K562 (cell line): ENCODE results near the gene PWWP2A. TPM values are rescaled to one million over a fixed set of nuclear protein-coding genes. Genes with fewer than 3 reads are reported as not detected.

Experiments
- ATAC-seq: fragments of 200-7000 bp; cut with Tn5 transposase; 3 replicates; pipeline ENCODE4 v1.9.1; 2020; ENCODE audit warnings: moderate library complexity
- BruUV-seq: library from RNA; stranded (reverse); fragments of 400-500 nt; replicated peaks from 2 replicates; lab custom pipeline; 2021; lab: Mats Ljungman, UMichigan
- CTCF ChIA-PET: fragments of 300-600 bp; formaldehyde crosslinking; extraction: SDS; loops from one replicate; lab custom pipeline; 2021; ENCODE audit warnings: low intra/inter-chr PET ratio; lab: Yijun Ruan, JAX
- POLR2A ChIA-PET: fragments of 300-600, 350-650 bp; sonication (Branson Sonifier 250); formaldehyde crosslinking; extraction: SDS; loops from one replicate; lab custom pipeline; 2021; ENCODE audit warnings: antibody characterized with exemption, inconsistent platforms; lab: Yijun Ruan, JAX
- DNase-seq, 4 experiments: peaks; one replicate each; pipeline versions ENCODE4 v3.0.0 to v3.0.0-alpha.2; 2011 to 2018; ENCODE audit warnings: low spot score in 3 of 4, mixed read lengths in 3 of 4; ENCODE audit errors: extremely low read depth in 1 of 4
- FAIRE-seq: peaks from 2 replicates; lab custom pipeline; 2011; peaks lifted over from hg19 to GRCh38; lab: Jason Lieb, UNC
- H2AFZ ChIP-seq: 2 replicates; pipeline ENCODE4 v1.6.0; 2011; ENCODE audit warnings: low read depth, low read length, control low read depth, inconsistent platforms
- H3K27ac ChIP-seq: fragments of 200-600 bp; 3 replicates; pipeline ENCODE4 v1.8.0; 2011; ENCODE audit warnings: low read depth, mild to moderate bottlenecking, control low read depth, inconsistent platforms, low read length, moderate library complexity, mixed read lengths; ENCODE audit errors: extremely low read depth
- H3K27me3 ChIP-seq, 2 experiments: fragments of 300-600 bp in 1 of 2; 2 replicates in 1 of 2; 3 replicates in 1 of 2; pipeline versions ENCODE4 v1.6.0 to v1.8.0; 2011; ENCODE audit warnings: inconsistent platforms in 2 of 2, low read length in 2 of 2, mild to moderate bottlenecking in 1 of 2, mixed read lengths in 1 of 2, moderate library complexity in 1 of 2; ENCODE audit not compliant: control insufficient read depth in 2 of 2, insufficient read depth in 2 of 2
- H3K36me3 ChIP-seq: fragments of 300-600 bp; 3 replicates; pipeline ENCODE4 v1.8.0; 2011; ENCODE audit warnings: mild to moderate bottlenecking, low read length, inconsistent platforms; ENCODE audit not compliant: control insufficient read depth, insufficient read depth
- H3K4me1 ChIP-seq, 2 experiments: fragments of 200-600 bp in 1 of 2; replicated peaks in 1 of 2; 2 replicates in 1 of 2; 3 replicates in 1 of 2; pipeline versions ENCODE4 v1.5.1 to v1.8.0; 2011; ENCODE audit warnings: inconsistent platforms in 2 of 2, low read length in 2 of 2, mild to moderate bottlenecking in 1 of 2, mixed read lengths in 1 of 2, moderate library complexity in 1 of 2; ENCODE audit not compliant: control insufficient read depth in 2 of 2, insufficient read depth in 2 of 2
- H3K4me2 ChIP-seq: 2 replicates; pipeline ENCODE4 v1.6.1; 2011; ENCODE audit warnings: low read length, control low read depth, inconsistent platforms, mixed read lengths; ENCODE audit not compliant: insufficient read depth
- H3K4me3 ChIP-seq: fragments of 200-600 bp; sonication (generic), shearing (Covaris generic); 2 replicates; pipeline ENCODE4 v1.5.1; 2016; ENCODE audit warnings: control low read depth, inconsistent platforms
- H3K79me2 ChIP-seq: fragments of 200-600 bp; 3 replicates; pipeline ENCODE4 v1.8.0; 2011; ENCODE audit warnings: low read length, inconsistent platforms; ENCODE audit not compliant: control insufficient read depth, insufficient read depth
- H3K9ac ChIP-seq, 2 experiments: 2 replicates each; pipeline versions ENCODE4 v1.6.0 to v1.6.1; 2011; ENCODE audit warnings: low read depth in 2 of 2, low read length in 2 of 2, control low read depth in 1 of 2, inconsistent platforms in 1 of 2, mild to moderate bottlenecking in 1 of 2, mixed read lengths in 1 of 2; ENCODE audit not compliant: insufficient read depth in 1 of 2
- H3K9me1 ChIP-seq: one replicate; pipeline ENCODE4 v1.6.0; 2011; ENCODE audit warnings: inconsistent platforms, mild to moderate bottlenecking, low read length, moderate library complexity; ENCODE audit not compliant: control insufficient read depth, insufficient read depth
- H3K9me3 ChIP-seq: replicated peaks from 2 replicates; pipeline ENCODE4 v1.5.1; 2011; ENCODE audit warnings: low read depth, low read length, inconsistent platforms; ENCODE audit not compliant: control insufficient read depth, insufficient read depth
- H4K20me1 ChIP-seq: replicated peaks from 2 replicates; pipeline ENCODE4 v1.6.1; 2011; ENCODE audit warnings: low read length, inconsistent platforms, mixed read lengths; ENCODE audit not compliant: control insufficient read depth, insufficient read depth
- DACH1 ChIP-seq: fragments of 450-650 bp; IDR thresholded peaks from 2 replicates; pipeline ENCODE4 v1.6.1; 2018; ENCODE audit not compliant: partially characterized antibody
- ZNF561 ChIP-seq: fragments of 450-650 bp; formaldehyde crosslinking; conservative IDR thresholded peaks from 2 replicates; pipeline ENCODE4 v1.4.0; 2020; ENCODE audit warnings: mild to moderate bottlenecking, moderate library complexity
- WGBS: fragments of 100-300 bp; shearing (Covaris generic); methylation state at CpG from one replicate; pipeline ENCODE4 v1.1.6; 2016; ENCODE audit warnings: low coverage, mixed read lengths; ENCODE audit not compliant: insufficient coverage; ENCODE audit errors: missing lambda C conversion rate; 5-methylcytosine and 5-hydroxymethylcytosine counted together
- in situ Hi-C: fragments of 300-500 bp; cut with MboI; formaldehyde crosslinking; loops from 4 replicates; pipeline ENCODE4 v1.15.0; 2018; ENCODE audit warnings: inconsistent platforms, mixed read lengths
- intact Hi-C: fragments of 100-400 bp; cut with micrococcal nuclease; formaldehyde crosslinking; loops from 2 replicates; pipeline ENCODE4 v1.14.2; 2022
- polyA plus RNA-seq, 8 experiments: library from polyadenylated mRNA; depleted of rRNA in 4 of 8; stranded (reverse) in 5 of 8; unstranded in 3 of 8; fragments of >200 nt; fragmentation: Nextera tagmentation in 2 of 8; fragmentation: Illumina TruSeq in 1 of 8; extraction: Ambion mirVana in 2 of 8; extraction: Trizol in 1 of 8; gene quantifications; 2 replicates each; pipeline versions ENCODE4 v1.2.1 to v1.2.3, GENCODE V29; 2011 to 2014; ENCODE audit warnings: inconsistent platforms in 1 of 8, missing spikeins in 1 of 8
- total RNA-seq, 7 experiments: library from RNA; depleted of rRNA in 6 of 7; stranded (reverse); fragments of >200 nt in 6 of 7; fragmentation: Illumina TruSeq in 2 of 7; extraction: Trizol in 2 of 7; gene quantifications; 2 replicates each; pipeline versions ENCODE4 v1.2.1 to v1.2.3, GENCODE V29; 2011 to 2021; ENCODE audit warnings: low replicate concordance in 1 of 7
- TF ChIP-seq, protein P1 (sequence below): fragments of 450-650 bp; IDR thresholded peaks from one replicate; pipeline ENCODE4 v1.6.1; 2018; ENCODE audit warnings: mild to moderate bottlenecking, moderate library complexity; ENCODE audit not compliant: partially characterized antibody
- TF ChIP-seq, protein P2 (sequence below): sonication (generic); formaldehyde crosslinking; IDR thresholded peaks from 2 replicates; pipeline ENCODE4 v1.8.1; 2023; ENCODE audit warnings: mild to moderate bottlenecking, missing genetic modification reagents
- TF ChIP-seq, protein P3 (sequence below): fragments of 250-450 bp; sonication (Bioruptor Pico); IDR thresholded peaks from 2 replicates; pipeline ENCODE4 v1.8.0; 2022; ENCODE audit warnings: moderate library complexity, mild to moderate bottlenecking, inconsistent platforms
- TF ChIP-seq, protein P4 (sequence below), 2 experiments: fragments of 450-650 bp in 1 of 2; sonication (generic) in 1 of 2; formaldehyde crosslinking in 1 of 2; IDR thresholded peaks in 1 of 2; conservative IDR thresholded peaks in 1 of 2; 2 replicates each; pipeline versions ENCODE4 v1.6.1 to v1.8.1; 2016 to 2023; ENCODE audit warnings: mild to moderate bottlenecking in 2 of 2, moderate library complexity in 2 of 2, inconsistent platforms in 1 of 2, missing genetic modification reagents in 1 of 2
- TF ChIP-seq, protein P5 (sequence below): fragments of 250-450 bp; sonication (Bioruptor Pico); IDR thresholded peaks from 2 replicates; pipeline ENCODE4 v1.4.0; 2020; ENCODE audit warnings: borderline replicate concordance

Gene PWWP2A
- total and polyA plus RNA-seq, 9 of the 15 experiments (the other 6 are each of a cell fraction or from before 2014, with no cell fraction given), result 2.7 to 26.3 (median 14.6) TPM

DNA sequence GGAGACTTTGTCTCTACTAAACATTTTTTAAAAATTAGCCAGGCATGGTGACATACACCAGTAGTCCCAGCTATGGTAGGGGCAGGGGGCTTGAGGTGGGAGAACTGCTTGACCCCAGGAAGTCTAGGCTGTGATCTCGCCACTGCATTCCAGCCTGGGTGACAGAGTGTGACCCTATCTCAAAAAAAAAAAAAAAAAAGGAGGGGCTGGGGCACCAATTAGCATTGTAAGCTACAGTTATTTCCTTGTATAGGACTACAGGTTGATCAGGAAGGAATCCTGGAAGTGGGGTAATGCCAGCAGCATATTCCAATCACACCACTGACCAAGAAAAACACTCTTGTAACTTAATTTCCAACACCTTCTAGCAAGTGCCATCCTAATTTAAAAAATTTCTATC, 32.1 kb downstream of the PWWP2A start:
- FAIRE-seq, result no peak
- TF ChIP-seq, protein P1, sequence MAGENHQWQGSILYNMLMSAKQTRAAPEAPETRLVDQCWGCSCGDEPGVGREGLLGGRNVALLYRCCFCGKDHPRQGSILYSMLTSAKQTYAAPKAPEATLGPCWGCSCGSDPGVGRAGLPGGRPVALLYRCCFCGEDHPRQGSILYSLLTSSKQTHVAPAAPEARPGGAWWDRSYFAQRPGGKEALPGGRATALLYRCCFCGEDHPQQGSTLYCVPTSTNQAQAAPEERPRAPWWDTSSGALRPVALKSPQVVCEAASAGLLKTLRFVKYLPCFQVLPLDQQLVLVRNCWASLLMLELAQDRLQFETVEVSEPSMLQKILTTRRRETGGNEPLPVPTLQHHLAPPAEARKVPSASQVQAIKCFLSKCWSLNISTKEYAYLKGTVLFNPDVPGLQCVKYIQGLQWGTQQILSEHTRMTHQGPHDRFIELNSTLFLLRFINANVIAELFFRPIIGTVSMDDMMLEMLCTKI, result no peak
- no TSS peak for BruUV-seq

GRCh38 chr5:160084144-160084543, 35.1 kb downstream of the PWWP2A start:
- DNase-seq (no peak), ATAC-seq (no peak), FAIRE-seq (no peak)
- Histone ChIP-seq H3K27me3 (no peaks in the 10 kb centered on the region), H3K9me3 (no peaks in the 10 kb centered on the region), H4K20me1 (no peaks in the 10 kb centered on the region), H3K27ac (no peak overlapping the region), H3K9ac (no peak overlapping the region), H3K4me2 (no peak overlapping the region), H2AFZ (no peak overlapping the region), H3K79me2 (no peaks in the 10 kb centered on the region), H3K4me1 (peaks cover 0 to 13% of the 10 kb centered on the region in 2 experiments; a peak in 3 of 5 replicates), H3K36me3 (no peaks in the 10 kb centered on the region), H3K9me1 (no peaks in the 10 kb centered on the region), H3K4me3 (no peak overlapping the region)
- in situ Hi-C loops, result no loop called here
- BruUV-seq, result no TSS peak
- POLR2A ChIA-PET, result interaction anchor here (0.6 kb wide), 1 partner anchor 260 kb away, joined by 3 read pairs; no protein-coding TSS in a partner anchor
- intact Hi-C loops, result loop anchor here (5.0 kb wide), 1 partner anchor 178 kb away; no protein-coding TSS in a partner anchor
- WGBS, result 75% methylated on average over 1 of the region's 1 CpG
- CTCF ChIA-PET, result no interaction called here
- TF ChIP-seq, protein P2, sequence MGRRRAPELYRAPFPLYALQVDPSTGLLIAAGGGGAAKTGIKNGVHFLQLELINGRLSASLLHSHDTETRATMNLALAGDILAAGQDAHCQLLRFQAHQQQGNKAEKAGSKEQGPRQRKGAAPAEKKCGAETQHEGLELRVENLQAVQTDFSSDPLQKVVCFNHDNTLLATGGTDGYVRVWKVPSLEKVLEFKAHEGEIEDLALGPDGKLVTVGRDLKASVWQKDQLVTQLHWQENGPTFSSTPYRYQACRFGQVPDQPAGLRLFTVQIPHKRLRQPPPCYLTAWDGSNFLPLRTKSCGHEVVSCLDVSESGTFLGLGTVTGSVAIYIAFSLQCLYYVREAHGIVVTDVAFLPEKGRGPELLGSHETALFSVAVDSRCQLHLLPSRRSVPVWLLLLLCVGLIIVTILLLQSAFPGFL (CRISPR knock-in tag), result no peak
- no peak for TF ChIP-seq DACH1
- TF ChIP-seq, protein P3, sequence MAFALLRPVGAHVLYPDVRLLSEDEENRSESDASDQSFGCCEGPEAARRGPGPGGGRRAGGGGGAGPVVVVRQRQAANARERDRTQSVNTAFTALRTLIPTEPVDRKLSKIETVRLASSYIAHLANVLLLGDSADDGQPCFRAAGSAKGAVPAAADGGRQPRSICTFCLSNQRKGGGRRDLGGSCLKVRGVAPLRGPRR (CRISPR knock-in tag), result no peak
- TF ChIP-seq, protein P4, sequence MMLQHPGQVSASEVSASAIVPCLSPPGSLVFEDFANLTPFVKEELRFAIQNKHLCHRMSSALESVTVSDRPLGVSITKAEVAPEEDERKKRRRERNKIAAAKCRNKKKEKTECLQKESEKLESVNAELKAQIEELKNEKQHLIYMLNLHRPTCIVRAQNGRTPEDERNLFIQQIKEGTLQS (IDR thresholded peaks at IDR 0.05), result no peak
- TF ChIP-seq, protein P4 (CRISPR knock-in tag; conservative IDR thresholded peaks at IDR 0.05), result no peak
- TF ChIP-seq, protein P5, sequence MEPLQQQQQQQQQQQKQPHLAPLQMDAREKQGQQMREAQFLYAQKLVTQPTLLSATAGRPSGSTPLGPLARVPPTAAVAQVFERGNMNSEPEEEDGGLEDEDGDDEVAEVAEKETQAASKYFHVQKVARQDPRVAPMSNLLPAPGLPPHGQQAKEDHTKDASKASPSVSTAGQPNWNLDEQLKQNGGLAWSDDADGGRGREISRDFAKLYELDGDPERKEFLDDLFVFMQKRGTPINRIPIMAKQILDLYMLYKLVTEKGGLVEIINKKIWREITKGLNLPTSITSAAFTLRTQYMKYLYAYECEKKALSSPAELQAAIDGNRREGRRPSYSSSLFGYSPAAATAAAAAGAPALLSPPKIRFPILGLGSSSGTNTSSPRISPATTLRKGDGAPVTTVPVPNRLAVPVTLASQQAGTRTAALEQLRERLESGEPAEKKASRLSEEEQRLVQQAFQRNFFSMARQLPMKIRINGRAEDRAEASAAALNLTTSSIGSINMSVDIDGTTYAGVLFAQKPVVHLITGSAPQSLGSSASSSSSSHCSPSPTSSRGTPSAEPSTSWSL (CRISPR knock-in tag), result no peak
- no peak for TF ChIP-seq ZNF561 (CRISPR knock-in tag)

More for the DNA sequence above, 32.1 kb downstream of the PWWP2A start:
- POLR2A ChIA-PET, result interaction anchor here (0.6 kb wide), 1 partner anchor 331 kb away, joined by 3 read pairs; no protein-coding TSS in a partner anchor
- peaks cover 2% of the 10 kb centered on the region; the same call in 1 of the 3 replicates for H3K36me3 ChIP-seq
- H3K4me3 ChIP-seq, result no peak overlapping the region
- H3K27me3 ChIP-seq, result no peaks in the 10 kb centered on the region
- CTCF ChIA-PET, result no interaction called here
- 100% methylated on average over 1 of the region's 1 CpG for WGBS
- no peaks in the 10 kb centered on the region for H3K9me3 ChIP-seq
- no peaks in the 10 kb centered on the region for H4K20me1 ChIP-seq
- no peak for ATAC-seq
- no peak for DNase-seq
- no peak overlapping the region for H2AFZ ChIP-seq
- no peak overlapping the region for H3K4me2 ChIP-seq
- no peak overlapping the region for H3K27ac ChIP-seq
- intact Hi-C loops, result no loop called here
- H3K4me1 ChIP-seq, result no peaks in the 10 kb centered on the region; a peak in 1 of 5 replicates
- no peak overlapping the region for H3K9ac ChIP-seq
- in situ Hi-C loops, result no loop called here
- H3K79me2 ChIP-seq, result no peaks in the 10 kb centered on the region
- H3K9me1 ChIP-seq, result no peaks in the 10 kb centered on the region
